H9 (cell line): ENCODE results near the gene MALSU1. TPM values are rescaled to one million over a fixed set of nuclear protein-coding genes. Genes with fewer than 3 reads are reported as not detected.

Source experiments
- DNase-seq: peaks from one replicate; pipeline ENCODE4 v3.0.0-alpha.2; 2017
- H2AFZ ChIP-seq: one replicate; pipeline ENCODE4 v1.6.1; 2013; ENCODE audit warnings: mild to moderate bottlenecking, low read length, control low read depth, moderate library complexity
- H2AK5ac ChIP-seq: 2 replicates; pipeline ENCODE4 v1.6.1; 2013; ENCODE audit warnings: low read length, control low read depth, mixed read lengths; ENCODE audit not compliant: insufficient read length
- H2BK120ac ChIP-seq: one replicate; pipeline ENCODE4 v1.6.1; 2013; ENCODE audit warnings: low read depth, mild to moderate bottlenecking, low read length, control low read depth, inconsistent platforms; ENCODE audit not compliant: poor library complexity, severe bottlenecking
- H2BK12ac ChIP-seq: 2 replicates; pipeline ENCODE4 v1.6.1; 2013; ENCODE audit warnings: low read length, control low read depth, mixed read lengths, low read depth; ENCODE audit not compliant: insufficient read length
- H2BK15ac ChIP-seq: 2 replicates; pipeline ENCODE4 v1.6.1; 2013; ENCODE audit warnings: low read depth, low read length, control low read depth
- H2BK20ac ChIP-seq: one replicate; pipeline ENCODE4 v1.6.1; 2013; ENCODE audit warnings: low read depth, mild to moderate bottlenecking, low read length, control low read depth, inconsistent platforms; ENCODE audit not compliant: poor library complexity, severe bottlenecking
- H2BK5ac ChIP-seq: 2 replicates; pipeline ENCODE4 v1.6.1; 2013; ENCODE audit warnings: low read length, control low read depth, mixed read lengths; ENCODE audit not compliant: insufficient read length
- H3K14ac ChIP-seq: 2 replicates; pipeline ENCODE4 v1.6.1; 2013; ENCODE audit warnings: low read length, control low read depth; ENCODE audit not compliant: insufficient read depth
- H3K18ac ChIP-seq: 2 replicates; pipeline ENCODE4 v1.6.1; 2013; ENCODE audit warnings: low read depth, mild to moderate bottlenecking, mixed read lengths, low read length, control low read depth; ENCODE audit not compliant: insufficient read length
- H3K23ac ChIP-seq: 2 replicates; pipeline ENCODE4 v1.6.1; 2013; ENCODE audit warnings: low read length, control low read depth, mixed read lengths, low read depth; ENCODE audit not compliant: insufficient read length
- H3K23me2 ChIP-seq: 2 replicates; pipeline ENCODE4 v1.6.1; 2013; ENCODE audit warnings: low read depth, mild to moderate bottlenecking, mixed read lengths, low read length, control low read depth; ENCODE audit not compliant: insufficient read length, poor library complexity, severe bottlenecking
- H3K27ac ChIP-seq: 2 replicates; pipeline ENCODE4 v1.5.1; 2013; ENCODE audit warnings: low read length, control low read depth, mixed read lengths, low read depth; ENCODE audit not compliant: insufficient read length
- H3K27me3 ChIP-seq: 2 replicates; pipeline ENCODE4 v1.6.1; 2013; ENCODE audit warnings: low read length, control low read depth, inconsistent platforms; ENCODE audit not compliant: insufficient read depth
- H3K4ac ChIP-seq: 2 replicates; pipeline ENCODE4 v1.6.1; 2013; ENCODE audit warnings: low read depth, mild to moderate bottlenecking, control low read depth, inconsistent platforms, low read length, moderate library complexity
- H3K4me1 ChIP-seq: 2 replicates; pipeline ENCODE4 v1.6.1; 2013; ENCODE audit warnings: low read length, control low read depth, inconsistent platforms; ENCODE audit not compliant: insufficient read depth
- H3K4me2 ChIP-seq: 2 replicates; pipeline ENCODE4 v1.6.1; 2013; ENCODE audit warnings: low read length, control low read depth, mixed read lengths; ENCODE audit not compliant: insufficient read length, insufficient read depth
- H3K56ac ChIP-seq: 2 replicates; pipeline ENCODE4 v1.6.1; 2013; ENCODE audit warnings: low read depth, mild to moderate bottlenecking, mixed read lengths, low read length, control low read depth; ENCODE audit not compliant: insufficient read length
- H3K79me1 ChIP-seq: 2 replicates; pipeline ENCODE4 v1.6.1; 2013; ENCODE audit warnings: low read depth, mild to moderate bottlenecking, moderate library complexity, low read length, control low read depth, inconsistent platforms; ENCODE audit not compliant: insufficient read depth, poor library complexity, severe bottlenecking
- H3K79me2 ChIP-seq: 2 replicates; pipeline ENCODE4 v1.6.1; 2013; ENCODE audit warnings: low read length, control low read depth, inconsistent platforms; ENCODE audit not compliant: insufficient read depth
- H3K9ac ChIP-seq: 2 replicates; pipeline ENCODE4 v1.6.1; 2013; ENCODE audit warnings: low read length, control low read depth, mixed read lengths; ENCODE audit not compliant: insufficient read length; ENCODE audit errors: extremely low read depth
- H3K9me3 ChIP-seq: one replicate; pipeline ENCODE4 v1.6.1; 2013; ENCODE audit warnings: low read depth, low read length, inconsistent platforms; ENCODE audit not compliant: control insufficient read depth
- H3T11ph ChIP-seq: one replicate; pipeline ENCODE4 v1.6.1; 2013; ENCODE audit warnings: mild to moderate bottlenecking, low read length, control low read depth, inconsistent platforms
- H4K20me1 ChIP-seq: one replicate; pipeline ENCODE4 v1.6.1; 2013; ENCODE audit not compliant: control insufficient read depth, insufficient read length, insufficient read depth
- H4K5ac ChIP-seq: 2 replicates; pipeline ENCODE4 v1.6.1; 2013; ENCODE audit warnings: low read depth, mild to moderate bottlenecking, mixed read lengths, low read length, control low read depth; ENCODE audit not compliant: insufficient read length
- H4K8ac ChIP-seq: replicated peaks from 2 replicates; pipeline ENCODE4 v1.6.1; 2013; ENCODE audit warnings: low read length, control low read depth, mixed read lengths, low read depth; ENCODE audit not compliant: insufficient read length
- H4K91ac ChIP-seq: 2 replicates; pipeline ENCODE4 v1.6.1; 2013; ENCODE audit warnings: low read depth, mild to moderate bottlenecking, moderate library complexity, mixed read lengths, low read length, control low read depth; ENCODE audit not compliant: insufficient read length
- H3K27ac Mint-ChIP-seq, 3 experiments: 2 replicates in 2 of 3; 3 replicates in 1 of 3; pipeline ENCODE4 v1.8.0; 2020 to 2021; ENCODE audit warnings: mixed read lengths in 3 of 3, mild to moderate bottlenecking in 1 of 3, moderate library complexity in 1 of 3
- H3K27me3 Mint-ChIP-seq: 2 replicates; pipeline ENCODE4 v1.8.0; 2021; ENCODE audit warnings: low read depth, mild to moderate bottlenecking, moderate library complexity, mixed read lengths
- H3K36me3 Mint-ChIP-seq, 3 experiments: 2 replicates in 2 of 3; 3 replicates in 1 of 3; pipeline ENCODE4 v1.8.0; 2020 to 2021; ENCODE audit warnings: low read depth in 3 of 3, mixed read lengths in 3 of 3; ENCODE audit not compliant: insufficient read depth in 1 of 3
- H3K4me1 Mint-ChIP-seq, 2 experiments: 2 replicates each; pipeline ENCODE4 v1.8.0; 2020; ENCODE audit warnings: mixed read lengths in 2 of 2
- H3K4me3 Mint-ChIP-seq, 2 experiments: 2 replicates in 1 of 2; 3 replicates in 1 of 2; pipeline ENCODE4 v1.8.0; 2020 to 2021; ENCODE audit warnings: mild to moderate bottlenecking in 2 of 2, mixed read lengths in 2 of 2, moderate library complexity in 1 of 2
- H3K9me3 Mint-ChIP-seq, 2 experiments: 2 replicates in 1 of 2; 3 replicates in 1 of 2; pipeline ENCODE4 v1.8.0; 2020; ENCODE audit warnings: mild to moderate bottlenecking in 2 of 2, mixed read lengths in 2 of 2, moderate library complexity in 1 of 2
- WGBS: extraction: QIAGEN DNeasy Blood & Tissue Kit; methylation state at CpG from one replicate; pipeline ENCODE4 v1.1.7; 2013; ENCODE audit warnings: missing lambda C conversion rate, low lambda C conversion rate, mixed read lengths; ENCODE audit not compliant: insufficient read length; ENCODE audit errors: extremely low coverage; 5-methylcytosine and 5-hydroxymethylcytosine counted together
- total RNA-seq: library from RNA; stranded (reverse); gene quantifications from 2 replicates; pipeline ENCODE4 v1.2.1, GENCODE V29; 2021
- TF ChIP-seq, protein P1 (sequence below): fragments of 200-600 bp; sonication (generic); conservative IDR thresholded peaks from 3 replicates; pipeline ENCODE4 v1.8.0; 2021; ENCODE audit warnings: antibody characterized with exemption, mild to moderate bottlenecking

Gene MALSU1
- total RNA-seq, 1 experiment from 2014 or later, result 83.4 TPM

GRCh38 chr7:23347033-23347681 lies 48.0 kb downstream of the MALSU1 start:
- Histone ChIP-seq H2BK15ac (no peak overlapping the region), H3K23ac (no peak overlapping the region), H3K23me2 (no peaks in the 10 kb centered on the region), H4K20me1 (no peaks in the 10 kb centered on the region), H2AFZ (no peak overlapping the region), H2BK5ac (no peak overlapping the region), H2BK120ac (no peak overlapping the region), H4K91ac (no peak overlapping the region), H3K4me1 (no peaks in the 10 kb centered on the region), H2AK5ac (no peak overlapping the region), H3K18ac (no peak overlapping the region), H3K79me1 (no peaks in the 10 kb centered on the region), H3K56ac (no peak overlapping the region), H2BK12ac (no peak overlapping the region), H3K9ac (no peak overlapping the region), H2BK20ac (no peak overlapping the region), H3K9me3 (no peaks in the 10 kb centered on the region), H3T11ph (no peak overlapping the region), H3K14ac (no peak overlapping the region), H4K8ac (no peak overlapping the region), H3K27ac (no peak overlapping the region), H3K4ac (no peak overlapping the region), H3K79me2 (no peaks in the 10 kb centered on the region), H3K4me2 (no peak overlapping the region), H4K5ac (no peak overlapping the region), H3K27me3 (no peaks in the 10 kb centered on the region)
- peaks cover 22 to 35% of the 10 kb centered on the region in 2 experiments for H3K4me1 Mint-ChIP-seq
- no peaks in the 10 kb centered on the region for H3K27me3 Mint-ChIP-seq
- WGBS, result no CpG with 5 or more reads among the region's 9 CpGs
- H3K9me3 Mint-ChIP-seq, result no peaks in the 10 kb centered on the region
- H3K27ac Mint-ChIP-seq, result peak overlapping the region in 2 of 3 experiments; percentile 80 to 81; a peak in 4 of 7 replicates
- H3K36me3 Mint-ChIP-seq, result peaks cover 40 to 91% (median 79%) of the 10 kb centered on the region in 3 experiments; a peak in 6 of 7 replicates
- H3K4me3 Mint-ChIP-seq, result no peak overlapping the region
- TF ChIP-seq, protein P1, sequence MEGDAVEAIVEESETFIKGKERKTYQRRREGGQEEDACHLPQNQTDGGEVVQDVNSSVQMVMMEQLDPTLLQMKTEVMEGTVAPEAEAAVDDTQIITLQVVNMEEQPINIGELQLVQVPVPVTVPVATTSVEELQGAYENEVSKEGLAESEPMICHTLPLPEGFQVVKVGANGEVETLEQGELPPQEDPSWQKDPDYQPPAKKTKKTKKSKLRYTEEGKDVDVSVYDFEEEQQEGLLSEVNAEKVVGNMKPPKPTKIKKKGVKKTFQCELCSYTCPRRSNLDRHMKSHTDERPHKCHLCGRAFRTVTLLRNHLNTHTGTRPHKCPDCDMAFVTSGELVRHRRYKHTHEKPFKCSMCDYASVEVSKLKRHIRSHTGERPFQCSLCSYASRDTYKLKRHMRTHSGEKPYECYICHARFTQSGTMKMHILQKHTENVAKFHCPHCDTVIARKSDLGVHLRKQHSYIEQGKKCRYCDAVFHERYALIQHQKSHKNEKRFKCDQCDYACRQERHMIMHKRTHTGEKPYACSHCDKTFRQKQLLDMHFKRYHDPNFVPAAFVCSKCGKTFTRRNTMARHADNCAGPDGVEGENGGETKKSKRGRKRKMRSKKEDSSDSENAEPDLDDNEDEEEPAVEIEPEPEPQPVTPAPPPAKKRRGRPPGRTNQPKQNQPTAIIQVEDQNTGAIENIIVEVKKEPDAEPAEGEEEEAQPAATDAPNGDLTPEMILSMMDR, result no peak
- DNase-seq, result no peak
